HepG2 (cell line): ENCODE measurements around the gene HLA-DPA1.

Experiments used
- POLR2A ChIP-seq, 2 experiments: IDR thresholded peaks; 2 replicates each; pipeline ENCODE4 v1.6.1; 2011; ENCODE audit warnings: low read depth in 2 of 2, low read length in 2 of 2, mild to moderate bottlenecking in 1 of 2, moderate library complexity in 1 of 2; ENCODE audit not compliant: insufficient read depth in 1 of 2
- RNF2 ChIP-seq: fragments of 450-650 bp; conservative IDR thresholded peaks from 2 replicates; pipeline ENCODE4 v1.6.1; 2016; ENCODE audit warnings: low read depth
- STAT5B ChIP-seq: sonication (generic); formaldehyde crosslinking; IDR thresholded peaks from 2 replicates; pipeline ENCODE4 v1.4.0; 2020; ENCODE audit warnings: missing genetic modification reagents
- XRCC5 ChIP-seq: fragments of 200-400 bp; formaldehyde crosslinking; optimal IDR thresholded peaks from 2 replicates; pipeline ENCODE3; 2017; ENCODE audit warnings: mild to moderate bottlenecking, low read length
- ZBTB37 ChIP-seq: sonication (generic); formaldehyde crosslinking; IDR thresholded peaks from 2 replicates; pipeline ENCODE4 v1.4.0; 2020; ENCODE audit warnings: mild to moderate bottlenecking, missing genetic modification reagents
- ZHX2 ChIP-seq, 2 experiments: sonication (generic) in 1 of 2; formaldehyde crosslinking in 1 of 2; IDR thresholded peaks; 2 replicates each; pipeline versions ENCODE4 v1.6.1 to v1.9.0; 2014 to 2022; ENCODE audit warnings: antibody characterized with exemption in 1 of 2, borderline replicate concordance in 1 of 2, inconsistent platforms in 1 of 2, low read depth in 1 of 2, missing genetic modification reagents in 1 of 2

DNA sequence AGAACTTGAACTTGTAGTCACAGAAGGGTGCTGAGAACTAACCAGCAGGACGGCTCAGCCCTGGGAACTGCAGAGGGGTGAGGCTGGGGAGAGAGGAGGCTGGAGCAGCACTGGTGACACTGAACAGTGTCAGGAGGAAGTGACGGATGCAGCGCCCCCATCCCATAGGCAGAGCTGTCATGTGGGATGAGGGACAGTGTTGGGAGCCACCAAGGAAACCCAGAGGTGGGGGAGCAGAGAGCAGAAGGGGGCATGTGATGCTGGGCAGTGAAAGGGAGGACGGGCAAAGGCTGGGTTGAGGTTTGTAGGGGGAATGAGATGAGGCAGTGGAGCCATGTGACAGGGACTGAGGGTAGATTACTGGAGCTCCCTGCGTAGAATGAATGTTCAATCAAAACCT is 4.5 kb upstream of the HLA-DPA1 start:
- TF ChIP-seq STAT5B (CRISPR knock-in tag) (no peak), ZBTB37 (CRISPR knock-in tag) (no peak), XRCC5 (no peak), RNF2 (no peak), POLR2A (IDR thresholded peaks at IDR 0.05; ENCODE audit: insufficient read depth in 1 of 2, low read depth in 2 of 2, low read length in 2 of 2) (no peak), ZHX2 (IDR thresholded peaks at IDR 0.05; ENCODE audit: low read depth) (no peak), ZHX2 (CRISPR knock-in tag; IDR thresholded peaks at IDR 0.05; ENCODE audit: borderline replicate concordance) (no peak)
